ENCODE results near the gene THADA.

DNA sequence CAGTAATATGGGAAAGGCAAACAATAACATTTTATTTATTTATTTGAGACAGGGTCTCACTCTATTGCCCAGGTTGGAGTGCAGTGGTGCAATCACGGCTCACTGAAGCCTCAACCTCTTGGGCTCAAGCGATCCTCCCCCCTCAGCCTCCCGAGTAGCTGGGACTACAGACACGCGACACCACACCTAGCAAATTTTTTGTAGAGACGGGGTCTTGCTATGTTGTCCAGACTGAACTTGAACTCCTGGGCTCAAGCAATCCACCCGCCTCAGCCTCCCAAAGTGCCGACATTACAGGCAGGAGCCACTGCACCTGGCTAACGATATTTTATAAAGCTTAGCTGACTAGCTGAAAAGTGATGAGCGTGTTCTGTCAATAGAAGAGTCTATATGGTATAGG is 23.7 kb upstream of the THADA start:
- TF ChIP-seq CTCF (IDR thresholded peaks at IDR 0.05; ENCODE audit: poor library complexity), result no peak
- no peak for TF ChIP-seq EZH2phosphoT487 (IDR thresholded peaks at IDR 0.05; ENCODE audit: low read depth, severe bottlenecking, unreplicated experiment)

All from hepatocyte (in vitro differentiated cells).